AG04449 (cell line): ENCODE data around the gene ANKRD40.
"Not testable (repeated sequence)": the region's sequence is repeated elsewhere in the genome, so short reads cannot be mapped to it uniquely, and the experiment has no call there.

Experiments used
- CTCF ChIA-PET: fragments of 350-600 bp; formaldehyde crosslinking; extraction: SDS; loops from one replicate; lab custom pipeline; 2021; ENCODE audit warnings: antibody characterized with exemption; lab: Yijun Ruan, JAX
- POLR2A ChIA-PET: fragments of 400-600, 350-600 bp; formaldehyde crosslinking; extraction: SDS; loops from one replicate; lab custom pipeline; 2020; ENCODE audit warnings: antibody characterized with exemption, inconsistent platforms; lab: Yijun Ruan, JAX
- DNase-seq: peaks from one replicate; pipeline ENCODE4 v3.0.0-alpha.2; 2010; ENCODE audit warnings: low read depth, low spot score
- H3K4me3 ChIP-seq: 2 replicates; pipeline ENCODE4 v1.5.1; 2011; ENCODE audit warnings: low read depth, mild to moderate bottlenecking, control low read depth, low read length
- CTCF ChIP-seq: IDR thresholded peaks from one replicate; pipeline ENCODE4 v1.5.1; 2011; ENCODE audit warnings: mild to moderate bottlenecking, moderate library complexity, low read length, control low read depth, inconsistent platforms; ENCODE audit not compliant: insufficient read depth; ENCODE audit errors: missing control alignments

ANKRD40 gene

GRCh38 chr17:50682441-50682840, 25.3 kb downstream of the ANKRD40 start:
- no peak for DNase-seq
- H3K4me3 ChIP-seq = no peak overlapping the region
- CTCF ChIA-PET = interaction anchor here (1.3 to 11.3 kb wide), 10 partner anchors 9 to 133 kb away, joined by 3 to 150 read pairs (median 10); partner anchors contain the start of gene SPATA20
- POLR2A ChIA-PET = interaction anchor here (0.7 kb wide), 1 partner anchor 8 kb away, joined by 5 read pairs; no protein-coding TSS in a partner anchor
- TF ChIP-seq CTCF = no peak

GRCh38 chr17:50681263-50682200, 26.2 kb downstream of the ANKRD40 start:
- no peak overlapping the region for H3K4me3 ChIP-seq
- CTCF ChIA-PET = interaction anchor here (0.7 to 11.3 kb wide), 19 partner anchors 9 to 137 kb away, joined by 3 to 150 read pairs (median 4); partner anchors contain the start of gene SPATA20
- POLR2A ChIA-PET = interaction anchor here (0.6 kb wide), 1 partner anchor 98 kb away, joined by 3 read pairs; no protein-coding TSS in a partner anchor
- no peak for DNase-seq
- peak; percentile 80 for TF ChIP-seq CTCF

GRCh38 chr17:50680543-50681262, 27.0 kb downstream of the ANKRD40 start:
- H3K4me3 ChIP-seq, DNase-seq, POLR2A ChIA-PET: not testable (repeated sequence)
- CTCF ChIA-PET = interaction anchor here (0.7 to 11.3 kb wide), 17 partner anchors 8 to 136 kb away, joined by 3 to 150 read pairs (median 3); partner anchors contain the start of gene SPATA20

- TF ChIP-seq CTCF = no peak
- H3K4me3 ChIP-seq = no peak overlapping the region
- ChIA-PET CTCF (interaction anchor here (0.7 to 11.3 kb wide), 12 partner anchors 11 to 130 kb away, joined by 3 to 150 read pairs (median 3); partner anchors contain the start of gene SPATA20), POLR2A (no interaction called here)
- DNase-seq = no peak
Observed at GRCh38 chr17:50680126-50680525, 27.6 kb downstream of the ANKRD40 start.

- no peak for TF ChIP-seq CTCF
- POLR2A ChIA-PET = no interaction called here
- CTCF ChIA-PET = interaction anchor here (0.6 to 11.3 kb wide), 6 partner anchors 10 to 129 kb away, joined by 3 to 150 read pairs (median 4); partner anchors contain the start of gene SPATA20
- no peak for DNase-seq
- H3K4me3 ChIP-seq = no peak overlapping the region
Observed at GRCh38 chr17:50679008-50679544, 28.6 kb downstream of the ANKRD40 start.

- ChIA-PET CTCF (interaction anchor here (4.2 kb wide), 1 partner anchor 9 kb away, joined by 23 read pairs; no protein-coding TSS in a partner anchor), POLR2A (no interaction called here)
- no peak overlapping the region for H3K4me3 ChIP-seq
- TF ChIP-seq CTCF = no peak
- no peak for DNase-seq
Observed at GRCh38 chr17:50677851-50678375, 29.8 kb downstream of the ANKRD40 start.
